Duodenal mucosa (tissue), 2 donors: Measurements from ENCODE around the gene AVP.

Experiments used
- H3K27ac ChIP-seq: one replicate; pipeline ENCODE4 v1.7.0; 2013; ENCODE audit warnings: low read depth, low read length
- H3K27me3 ChIP-seq, 2 donors: one replicate each; pipeline ENCODE4 v1.7.0; 2013; ENCODE audit warnings: low read length in 2 of 2, control low read depth in 1 of 2; ENCODE audit not compliant: insufficient read depth in 2 of 2, control insufficient read depth in 1 of 2
- H3K36me3 ChIP-seq, 2 donors: one replicate each; pipeline ENCODE4 v1.7.0; 2013; ENCODE audit warnings: low read length in 2 of 2, control low read depth in 1 of 2; ENCODE audit not compliant: insufficient read depth in 2 of 2, control insufficient read depth in 1 of 2
- H3K4me1 ChIP-seq, 2 donors: one replicate each; pipeline ENCODE4 v1.7.0; 2013; ENCODE audit warnings: low read length in 2 of 2, control low read depth in 1 of 2; ENCODE audit not compliant: insufficient read depth in 2 of 2, control insufficient read depth in 1 of 2
- H3K4me3 ChIP-seq, 2 donors: one replicate each; pipeline ENCODE4 v1.7.0; 2013; ENCODE audit warnings: low read length in 2 of 2, low read depth in 1 of 2
- H3K9ac ChIP-seq, 2 donors: one replicate each; pipeline ENCODE4 v1.7.0; 2013; ENCODE audit warnings: low read length in 2 of 2, low read depth in 1 of 2
- H3K9me3 ChIP-seq, 2 donors: one replicate each; pipeline ENCODE4 v1.7.0; 2013; ENCODE audit warnings: low read length in 2 of 2, control low read depth in 1 of 2; ENCODE audit not compliant: control insufficient read depth in 1 of 2

The AVP gene

GRCh38 chr20:3047486-3048419 is 36.8 kb downstream of the AVP start:
- no peak overlapping the region for H3K27ac ChIP-seq
- peaks cover 6 to 17% of the 10 kb centered on the region in 2 donors for H3K4me1 ChIP-seq
- no peaks in the 10 kb centered on the region for H3K27me3 ChIP-seq
- H3K4me3 ChIP-seq, result no peak overlapping the region
- no peak overlapping the region for H3K9ac ChIP-seq
- H3K36me3 ChIP-seq, result peaks cover 20 to 25% of the 10 kb centered on the region in 2 donors
- no peaks in the 10 kb centered on the region for H3K9me3 ChIP-seq

GRCh38 chr20:3046677-3047462 is 37.7 kb downstream of the AVP start:
- H3K36me3 ChIP-seq, result peaks cover 20 to 25% of the 10 kb centered on the region in 2 donors
- H3K9ac ChIP-seq, result peak overlapping the region; percentile 36 to 89
- no peaks in the 10 kb centered on the region for H3K9me3 ChIP-seq
- H3K4me3 ChIP-seq, result peak overlapping the region; percentile 80 to 91
- H3K27me3 ChIP-seq, result no peaks in the 10 kb centered on the region
- no peak overlapping the region for H3K27ac ChIP-seq
- H3K4me1 ChIP-seq, result peaks cover 6 to 17% of the 10 kb centered on the region in 2 donors

GRCh38 chr20:3045816-3046676 is 38.5 kb downstream of the AVP start, which contains the start of gene MRPS26:
Gene MRPS26, plus strand, starts transcription at chr20:3046052. Its CDS starts 17 bp downstream, at chr20:3046069.
- peak within 1 kb of the TSS; percentile 80 to 91 for H3K4me3 ChIP-seq
- no peaks in the 10 kb centered on the region for H3K27me3 ChIP-seq
- peaks cover 20 to 25% of the 10 kb centered on the region in 2 donors for H3K36me3 ChIP-seq
- H3K4me1 ChIP-seq, result peaks cover 6 to 17% of the 10 kb centered on the region in 2 donors
- peak within 1 kb of the TSS; percentile 61 to 89 for H3K9ac ChIP-seq
- H3K27ac ChIP-seq, result peak within 1 kb of the TSS; percentile 91
- no peaks in the 10 kb centered on the region for H3K9me3 ChIP-seq

GRCh38 chr20:3045042-3045815 is 39.3 kb downstream of the AVP start:
- no peaks in the 10 kb centered on the region for H3K27me3 ChIP-seq
- H3K36me3 ChIP-seq, result peaks cover 20 to 29% of the 10 kb centered on the region in 2 donors
- peak overlapping the region; percentile 80 to 91 for H3K4me3 ChIP-seq
- peaks cover 6 to 17% of the 10 kb centered on the region in 2 donors for H3K4me1 ChIP-seq
- H3K27ac ChIP-seq, result peak overlapping the region; percentile 91
- H3K9ac ChIP-seq, result peak overlapping the region; percentile 60 to 61
- H3K9me3 ChIP-seq, result no peaks in the 10 kb centered on the region

- Histone ChIP-seq H3K4me3 (no peak overlapping the region), H3K27ac (no peak overlapping the region), H3K36me3 (peaks cover 13 to 29% of the 10 kb centered on the region in 2 donors), H3K4me1 (peaks cover 6 to 17% of the 10 kb centered on the region in 2 donors), H3K27me3 (no peaks in the 10 kb centered on the region), H3K9me3 (no peaks in the 10 kb centered on the region), H3K9ac (no peak overlapping the region)
Observed at GRCh38 chr20:3044336-3044965, 40.1 kb downstream of the AVP start.

GRCh38 chr20:3043322-3043721 is 41.2 kb downstream of the AVP start, which contains the start of gene GNRH2:
Gene GNRH2, plus strand, starts transcription at chr20:3043622. Its CDS starts 793 bp downstream, at chr20:3044415.
- Histone ChIP-seq H3K4me1 (peaks cover 6 to 17% of the 10 kb centered on the region in 2 donors), H3K36me3 (peaks cover 13 to 32% of the 10 kb centered on the region in 2 donors), H3K27me3 (no peaks in the 10 kb centered on the region), H3K4me3 (no peak within 1 kb of the TSS), H3K27ac (no peak within 1 kb of the TSS), H3K9ac (no peak within 1 kb of the TSS), H3K9me3 (no peaks in the 10 kb centered on the region)

- H3K27me3 ChIP-seq, result no peaks in the 10 kb centered on the region
- H3K27ac ChIP-seq, result no peak overlapping the region
- no peaks in the 10 kb centered on the region for H3K9me3 ChIP-seq
- H3K36me3 ChIP-seq, result peaks cover 17 to 32% of the 10 kb centered on the region in 2 donors
- no peak overlapping the region for H3K4me3 ChIP-seq
- H3K9ac ChIP-seq, result no peak overlapping the region
- H3K4me1 ChIP-seq, result peaks cover 4 to 14% of the 10 kb centered on the region in 2 donors
Observed at GRCh38 chr20:3042625-3043024, 41.9 kb downstream of the AVP start.

GRCh38 chr20:3041854-3042409 is 42.6 kb downstream of the AVP start:
- Histone ChIP-seq H3K27ac (peak overlapping the region; percentile 59), H3K9me3 (no peaks in the 10 kb centered on the region), H3K4me3 (no peak overlapping the region), H3K4me1 (peaks cover 4 to 9% of the 10 kb centered on the region in 2 donors), H3K27me3 (no peaks in the 10 kb centered on the region), H3K9ac (no peak overlapping the region), H3K36me3 (peaks cover 21 to 37% of the 10 kb centered on the region in 2 donors)
